ENCODE results near the gene MED20. TPM values are rescaled to one million over a fixed set of nuclear protein-coding genes. Genes with fewer than 3 reads are reported as not detected.

Gene MED20
- total RNA-seq, 1 experiment from 2014 or later: 42.4 TPM

- Mint-ChIP-seq H3K36me3 (peaks cover 3% of the 10 kb centered on the region; the same call in 1 of the 2 replicates), H3K27me3 (ENCODE audit: low read depth) (no peaks in the 10 kb centered on the region), H3K4me1 (0 out of 2 replicates have a peak, but pooled peaks cover 2% of the 10 kb centered on the region), H3K4me3 (no peak overlapping the region), H3K27ac (no peak overlapping the region), H3K9me3 (no peaks in the 10 kb centered on the region)
- DNase-seq (ENCODE audit: low spot score): no peak
- ChIA-PET POLR2A (interaction anchor here (0.7 kb wide), 1 partner anchor 131 kb away, joined by 3 read pairs; no protein-coding TSS in a partner anchor), CTCF (interaction anchor here (0.6 to 1.5 kb wide), 2 partner anchors 15 to 49 kb away, joined by 3 to 4 read pairs; partner anchors contain the start of genes BYSL and MED20)
- ATAC-seq: no peak
- TF ChIP-seq ESRRA (CRISPR knock-in tag; IDR thresholded peaks at IDR 0.05; ENCODE audit: borderline replicate concordance) (no peak), EMX1 (CRISPR knock-in tag; IDR thresholded peaks at IDR 0.05) (no peak), ZNF532 (CRISPR knock-in tag; IDR thresholded peaks at IDR 0.05; ENCODE audit: borderline replicate concordance) (no peak), E2F1 (CRISPR knock-in tag; IDR thresholded peaks at IDR 0.05) (no peak), SOX15 (CRISPR knock-in tag; IDR thresholded peaks at IDR 0.05) (no peak), CREB1 (CRISPR knock-in tag; IDR thresholded peaks at IDR 0.05) (no peak), ZBTB43 (CRISPR knock-in tag; IDR thresholded peaks at IDR 0.05) (no peak), GTF2I (CRISPR knock-in tag; conservative IDR thresholded peaks at IDR 0.05) (no peak), ZBTB21 (CRISPR knock-in tag; IDR thresholded peaks at IDR 0.05; ENCODE audit: borderline replicate concordance) (no peak), HMGXB4 (CRISPR knock-in tag; IDR thresholded peaks at IDR 0.05) (no peak), MYBL2 (CRISPR knock-in tag; IDR thresholded peaks at IDR 0.05) (no peak), ATF2 (CRISPR knock-in tag; IDR thresholded peaks at IDR 0.05; ENCODE audit: borderline replicate concordance, low read depth) (no peak), RELA (CRISPR knock-in tag; IDR thresholded peaks at IDR 0.05; ENCODE audit: borderline replicate concordance) (no peak), FOXJ3 (CRISPR knock-in tag; IDR thresholded peaks at IDR 0.05; ENCODE audit: borderline replicate concordance) (no peak), NFATC4 (CRISPR knock-in tag; IDR thresholded peaks at IDR 0.05) (no peak), SP1 (CRISPR knock-in tag; conservative IDR thresholded peaks at IDR 0.05) (no peak), TEAD4 (CRISPR knock-in tag; IDR thresholded peaks at IDR 0.05) (no peak), ZNF425 (CRISPR knock-in tag; conservative IDR thresholded peaks at IDR 0.05) (no peak)
Measured at GRCh38 chr6:41871691-41872090, 49.2 kb downstream of the MED20 start.
